GM21717 (cell line): ENCODE measurements around the gene DNAJB12.
"Not testable (repeated sequence)": the region's sequence is repeated elsewhere in the genome, so short reads cannot be mapped to it uniquely, and the experiment has no call there.

Experiments
- ATAC-seq: cut with Tn5 transposase; IDR thresholded peaks from one replicate; pipeline ENCODE4 v1.9.1; 2021; ENCODE audit warnings: mild to moderate bottlenecking, moderate library complexity; ENCODE audit not compliant: unreplicated experiment

The DNAJB12 gene

DNA sequence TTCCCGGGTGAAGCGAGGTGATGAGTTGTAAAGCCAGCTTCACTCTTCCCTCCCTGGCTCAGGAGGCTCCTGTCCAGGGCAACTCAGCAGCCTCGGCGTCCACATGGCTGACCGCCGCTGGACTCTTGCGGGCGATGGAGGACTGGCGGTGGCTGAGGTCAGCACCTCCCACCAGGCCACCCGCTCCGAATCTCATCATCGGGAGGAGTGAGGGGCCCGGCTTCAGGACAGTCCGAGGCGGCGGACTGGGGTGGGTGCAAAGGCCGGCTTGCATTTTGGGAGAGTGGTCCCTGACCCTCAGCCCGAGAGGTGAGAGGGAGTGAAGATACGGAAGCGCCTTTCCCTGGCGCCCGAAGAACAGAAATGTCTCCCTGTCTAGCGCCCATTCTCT lies 759 bp downstream of the DNAJB12 start:
- peak; percentile 9 for ATAC-seq

- no peak for ATAC-seq
Observed at GRCh38 chr10:72353028-72353964, 1.4 kb downstream of the DNAJB12 start.

DNA sequence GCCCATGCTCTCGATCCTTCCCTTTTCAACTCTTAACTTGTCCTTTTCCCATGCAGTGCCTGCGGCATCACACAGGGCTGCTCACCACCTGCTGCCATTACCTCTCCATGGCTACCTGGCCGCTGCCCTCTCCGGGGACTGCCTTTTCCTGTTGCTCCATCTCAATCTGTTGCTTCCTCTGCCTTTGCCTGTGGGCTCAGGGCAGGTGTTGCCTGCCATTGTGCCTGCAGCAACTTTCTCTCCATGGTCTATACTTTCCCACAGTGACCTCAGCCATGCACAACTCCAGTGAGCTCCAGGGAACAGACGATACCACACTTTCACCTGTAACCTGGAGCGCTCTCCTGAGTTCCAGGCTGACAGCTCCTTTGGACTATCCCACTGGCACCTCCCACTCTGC lies 3.2 kb downstream of the DNAJB12 start:
- ATAC-seq = no peak

DNA sequence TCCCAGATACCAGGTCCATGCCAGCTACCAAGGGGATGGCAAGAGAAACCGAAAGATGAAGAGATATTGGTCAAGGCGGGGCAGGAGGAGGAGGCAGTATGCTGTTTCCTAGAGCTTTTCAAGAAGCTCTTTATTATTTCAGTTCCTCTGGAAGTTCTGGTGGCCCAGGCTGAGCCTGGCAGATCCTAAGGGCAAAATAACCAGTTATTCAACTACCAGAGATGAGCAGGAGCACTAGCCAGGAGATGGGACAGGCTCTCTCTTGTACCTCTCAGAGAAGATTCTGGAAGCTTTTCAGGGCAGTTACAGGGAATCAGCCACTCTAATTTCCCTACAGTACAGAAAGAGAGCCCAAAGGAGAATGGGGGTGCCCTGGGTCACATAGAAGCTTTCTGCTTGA lies 5.3 kb downstream of the DNAJB12 start:
- ATAC-seq = no peak

GRCh38 chr10:72348282-72348681 lies 6.4 kb downstream of the DNAJB12 start:
- no peak for ATAC-seq

- not testable (repeated sequence) for ATAC-seq
Observed at GRCh38 chr10:72346117-72346516, 8.6 kb downstream of the DNAJB12 start.

DNA sequence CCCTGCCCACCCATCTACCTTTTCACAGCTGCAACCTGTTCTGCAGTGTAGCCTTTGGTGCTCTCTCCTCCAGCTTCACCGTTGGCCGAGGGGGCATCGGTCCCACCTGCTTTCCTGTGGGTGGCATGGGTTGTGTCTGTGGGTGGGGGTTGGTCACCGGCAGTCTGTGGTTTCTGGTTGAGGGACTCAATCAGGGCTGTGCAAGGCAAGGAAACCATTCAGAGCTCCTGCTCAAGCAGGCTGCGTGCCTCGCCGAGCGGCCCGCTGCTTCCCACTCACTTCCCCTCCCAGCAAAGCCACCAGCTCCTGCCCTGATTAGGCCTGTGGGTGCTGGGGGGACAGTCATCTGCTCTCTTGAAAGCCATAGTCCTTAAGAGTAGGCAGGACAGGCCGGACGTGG lies 9.8 kb downstream of the DNAJB12 start:
- ATAC-seq = no peak

- ATAC-seq = no peak
Observed at GRCh38 chr10:72342911-72343310, 11.8 kb downstream of the DNAJB12 start.

- ATAC-seq = no peak
Observed at GRCh38 chr10:72340510-72341261, 14.0 kb downstream of the DNAJB12 start.

GRCh38 chr10:72338180-72338579 lies 16.5 kb downstream of the DNAJB12 start:
- ATAC-seq = no peak

DNA sequence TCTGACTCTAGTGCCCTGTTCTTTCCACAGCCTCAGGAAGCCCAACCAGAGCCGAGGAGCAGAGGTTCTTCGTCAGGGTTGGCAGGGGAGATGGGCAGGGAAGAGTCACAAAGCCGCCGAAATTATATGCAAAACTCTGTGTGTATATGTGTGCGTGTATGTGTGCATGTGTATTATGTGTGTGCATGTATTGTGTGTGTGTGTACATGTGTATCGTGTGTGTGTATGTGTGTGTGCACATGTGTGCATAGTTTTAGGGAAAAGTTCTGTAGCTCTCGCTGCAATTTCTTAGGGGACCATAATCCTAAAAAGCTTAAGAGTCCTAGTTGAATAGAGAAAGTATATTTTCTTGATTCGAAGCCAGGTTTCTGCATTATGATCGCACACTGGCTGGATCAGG lies 17.0 kb downstream of the DNAJB12 start:
- no peak for ATAC-seq

- no peak for ATAC-seq
Observed at GRCh38 chr10:72337039-72337629, 17.6 kb downstream of the DNAJB12 start.

- ATAC-seq = no peak
Observed at GRCh38 chr10:72336259-72337038, 18.3 kb downstream of the DNAJB12 start.

GRCh38 chr10:72335394-72336258 lies 19.1 kb downstream of the DNAJB12 start:
- peak; percentile 36 for ATAC-seq

DNA sequence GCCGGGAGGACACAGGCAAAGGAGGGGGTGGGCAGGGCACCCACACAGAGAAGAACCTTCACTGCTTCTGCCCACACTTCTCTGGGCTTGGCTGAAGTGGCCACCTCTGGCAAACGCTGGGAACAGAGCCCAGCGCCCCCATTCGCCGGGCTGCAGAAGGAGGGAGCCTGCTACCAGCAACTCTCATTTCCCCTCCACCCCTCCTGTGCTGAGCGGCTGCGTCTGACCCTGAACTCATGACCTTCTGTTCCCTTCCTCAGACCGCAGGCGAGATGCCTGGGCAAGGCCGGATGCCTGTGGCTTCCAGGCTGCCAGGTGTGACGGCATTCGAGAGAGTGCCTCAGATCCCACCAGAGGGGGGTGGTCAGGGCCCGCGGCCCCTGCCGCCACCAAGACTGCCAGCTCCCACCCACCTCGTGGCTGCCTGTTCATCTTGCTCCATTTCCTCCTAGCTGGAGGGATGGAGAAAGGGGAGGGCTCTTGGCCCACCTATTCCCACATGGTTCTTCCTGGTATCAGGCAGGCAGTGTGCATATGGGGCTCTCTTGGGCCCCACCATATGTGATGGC lies 19.8 kb downstream of the DNAJB12 start:
- peak; percentile 55 for ATAC-seq

GRCh38 chr10:72334196-72334824 lies 20.4 kb downstream of the DNAJB12 start:
- ATAC-seq = peak; percentile 1

GRCh38 chr10:72333112-72334015 lies 21.4 kb downstream of the DNAJB12 start:
- no peak for ATAC-seq
